ENCODE measurements around the gene TBCCD1. TPM values are rescaled to one million over a fixed set of nuclear protein-coding genes. Genes with fewer than 3 reads are reported as not detected.
"Not testable (repeated sequence)": the region's sequence is repeated elsewhere in the genome, so short reads cannot be mapped to it uniquely, and the experiment has no call there.

The TBCCD1 gene
- total RNA-seq, 1 donor from 2014 or later: 7.8 TPM

DNA sequence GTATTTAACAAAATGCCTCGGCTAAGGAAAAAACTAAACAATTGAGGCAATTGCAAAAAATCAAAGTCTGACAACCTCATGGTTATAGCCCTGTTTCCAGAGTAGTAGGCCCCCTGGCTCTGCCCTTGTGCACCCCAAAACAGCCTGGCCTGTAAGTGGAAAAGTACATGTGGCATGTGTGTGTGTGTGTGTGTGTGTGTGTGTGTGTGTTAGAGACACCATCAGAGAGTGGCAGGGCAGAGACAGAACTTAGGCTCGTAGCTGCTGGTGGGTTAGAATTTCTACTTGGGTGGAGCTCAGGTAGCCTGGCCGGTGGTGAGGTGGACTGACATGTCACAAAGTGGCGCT is 31.6 kb upstream of the TBCCD1 start:
- no peak for DNase-seq (ENCODE audit: low spot score)
- intact Hi-C loops (cut with DNase I): no loop called here

DNA sequence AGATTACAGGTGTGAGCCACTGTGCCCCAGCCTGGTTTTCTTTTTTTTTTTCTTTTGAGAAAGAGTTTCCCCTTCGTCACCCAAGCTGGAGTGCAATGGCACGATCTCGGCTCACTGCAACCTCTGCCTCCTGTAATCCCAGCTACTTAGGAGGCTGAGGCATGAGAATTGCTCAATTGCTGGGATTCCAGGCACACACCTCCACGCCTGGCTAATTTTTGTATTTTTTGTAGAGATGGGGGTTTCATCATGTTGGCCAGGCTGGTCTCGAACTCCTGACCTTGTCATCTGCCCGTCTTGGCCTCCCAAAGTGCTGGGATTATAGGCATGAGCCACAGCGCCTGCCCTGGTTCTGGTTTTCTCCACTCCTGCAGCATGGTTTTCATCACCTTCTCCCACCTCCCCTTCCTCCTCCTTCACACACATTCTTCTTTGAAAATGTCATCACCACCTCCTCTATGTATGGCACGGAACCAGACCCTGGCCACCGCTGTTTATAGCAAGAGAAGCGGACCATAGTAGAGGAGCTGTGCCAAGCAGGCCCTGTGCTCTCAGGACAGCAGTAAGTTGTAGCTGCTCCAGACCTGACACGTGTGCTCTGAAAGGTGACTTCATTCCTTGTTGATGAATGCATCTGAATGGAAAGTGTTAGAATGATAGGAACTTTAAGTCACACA is 31.1 kb upstream of the TBCCD1 start:
- intact Hi-C loops (cut with DNase I): no loop called here
- peak; percentile 83 for DNase-seq (ENCODE audit: low spot score)

DNA sequence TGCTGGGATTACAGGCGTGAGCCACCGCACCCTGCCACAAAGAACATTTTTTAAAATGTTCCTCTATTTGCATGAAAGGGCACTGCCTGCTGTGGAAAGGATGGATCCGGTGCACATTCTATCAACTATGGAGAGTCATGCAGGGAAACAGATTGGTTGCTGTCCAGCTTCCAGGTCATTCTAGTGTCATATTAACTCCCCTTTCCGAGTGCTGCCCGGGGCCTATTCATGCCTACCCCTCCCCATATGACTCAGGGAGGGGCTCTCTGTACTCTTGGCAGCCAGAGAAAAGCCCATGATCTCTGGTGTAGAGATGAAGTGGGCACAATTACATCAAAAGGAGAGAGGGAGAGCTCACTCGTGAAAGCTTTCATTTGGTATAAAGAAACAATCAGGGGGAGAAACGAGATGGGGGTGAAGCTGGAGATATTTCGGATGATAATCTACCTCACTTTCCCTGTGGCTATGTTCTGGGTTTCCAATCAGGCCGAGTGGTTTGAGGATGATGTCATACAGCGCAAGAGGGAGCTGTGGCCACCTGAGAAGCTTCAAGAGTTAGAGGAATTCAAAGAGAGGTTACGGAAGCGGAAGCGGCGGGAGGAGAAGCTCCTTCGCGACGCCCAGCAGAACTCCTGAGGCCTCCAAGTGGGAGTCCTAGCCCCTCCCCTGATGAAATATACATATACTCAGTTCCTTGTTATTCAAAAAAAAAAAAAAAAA is 29.6 kb upstream of the TBCCD1 start:
- no peak for DNase-seq (ENCODE audit: low spot score)
- intact Hi-C loops (cut with DNase I): no loop called here

DNA sequence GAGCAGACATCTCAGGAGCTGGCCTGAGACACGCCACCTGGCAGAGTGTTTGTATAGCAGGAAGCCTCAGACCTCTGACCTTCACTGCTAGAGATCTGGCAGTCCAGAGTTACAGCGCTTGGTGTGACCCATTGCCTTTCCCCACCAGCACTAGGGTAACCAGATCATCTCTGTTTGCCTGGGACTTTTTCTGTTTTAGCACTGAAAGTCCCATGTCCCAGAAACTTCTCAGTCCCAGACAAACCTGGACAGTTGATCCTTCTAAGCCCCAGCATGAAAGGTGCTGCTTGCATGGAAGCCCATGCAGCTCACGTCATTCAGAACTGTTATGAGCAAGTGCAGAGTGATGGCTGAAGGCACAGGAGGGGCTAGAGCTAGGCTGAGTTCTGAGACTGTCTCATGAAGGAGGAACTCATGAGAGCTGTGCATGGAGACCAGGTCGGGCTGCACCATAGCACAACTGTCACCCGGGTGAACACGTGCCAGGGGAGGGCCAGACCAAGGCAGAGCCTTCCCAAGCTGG is 27.5 kb upstream of the TBCCD1 start:
- intact Hi-C loops (cut with DNase I): no loop called here
- no peak for DNase-seq (ENCODE audit: low spot score)

DNA sequence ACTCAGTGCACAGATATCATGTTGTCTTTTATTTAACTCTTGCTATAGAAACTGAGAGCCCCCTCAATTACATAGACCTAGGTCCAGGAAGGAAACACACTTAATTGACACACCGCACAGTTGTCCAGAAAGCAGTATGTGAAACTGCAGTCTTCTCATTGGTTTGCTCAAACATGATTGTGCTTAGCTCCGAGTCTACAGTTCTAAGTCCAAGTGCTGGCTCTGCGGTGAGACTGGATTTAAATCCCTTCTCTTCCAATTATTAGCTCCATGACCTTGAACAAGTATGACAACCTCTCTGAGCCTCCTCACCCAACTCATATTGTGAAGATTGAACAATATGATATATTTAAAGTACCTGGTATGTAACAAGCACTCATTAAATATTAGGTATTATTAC is 26.7 kb upstream of the TBCCD1 start:
- no peak for DNase-seq (ENCODE audit: low spot score)
- intact Hi-C loops (cut with DNase I): no loop called here

DNA sequence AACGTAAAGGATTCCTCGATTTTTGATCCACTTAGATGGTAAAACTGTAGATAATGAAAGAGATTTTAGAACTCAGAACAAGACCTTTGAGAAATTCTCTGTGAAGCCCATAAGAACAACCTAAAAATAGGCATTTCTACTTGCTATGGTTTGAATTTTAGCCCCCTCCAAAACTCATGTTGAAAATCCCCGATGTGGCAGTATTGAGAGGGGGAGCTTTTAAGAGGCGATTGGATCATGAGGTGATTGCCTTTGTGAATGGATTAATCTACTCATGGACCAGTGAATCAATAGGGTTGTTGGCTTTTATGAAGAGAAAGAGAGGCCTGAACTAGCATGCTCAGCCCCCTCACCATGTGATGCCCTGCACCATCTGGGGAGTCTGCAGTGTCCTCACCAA is 25.5 kb upstream of the TBCCD1 start:
- DNase-seq (ENCODE audit: low spot score): no peak
- intact Hi-C loops (cut with DNase I): no loop called here

DNA sequence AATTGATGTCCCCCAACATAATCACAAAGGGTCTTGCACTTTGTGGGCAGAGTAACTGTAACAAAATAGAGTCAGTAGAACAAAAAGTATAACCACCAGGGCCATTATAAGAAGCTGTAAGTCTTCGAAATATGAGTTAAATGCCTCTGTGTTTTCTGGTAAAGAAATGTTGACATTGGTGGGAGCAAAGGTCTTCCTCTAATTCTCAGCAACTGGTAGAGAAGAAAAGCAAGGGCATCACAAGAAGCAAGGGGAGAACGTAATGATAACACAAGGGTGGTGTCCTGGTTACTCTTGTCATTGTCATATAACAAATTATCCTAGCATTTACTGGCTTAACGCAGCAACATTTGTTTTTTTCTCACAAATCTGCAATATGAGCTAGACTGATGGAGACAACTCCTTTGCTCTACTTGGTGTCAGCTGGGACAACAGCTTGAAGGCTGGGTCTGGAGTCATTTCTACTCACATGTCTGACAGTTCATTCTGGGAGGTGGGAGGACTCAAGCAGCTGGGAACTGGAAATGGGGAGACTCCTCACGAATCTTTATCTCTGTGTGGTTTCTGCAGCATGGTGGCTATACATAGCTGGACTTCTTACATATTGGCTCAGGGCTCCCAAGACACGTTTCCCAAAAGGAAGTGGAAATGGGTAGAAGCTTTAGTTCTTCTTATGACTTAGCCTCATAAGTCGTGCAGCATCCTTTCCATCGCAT is 23.6 kb upstream of the TBCCD1 start:
- DNase-seq (ENCODE audit: low spot score): no peak

DNA sequence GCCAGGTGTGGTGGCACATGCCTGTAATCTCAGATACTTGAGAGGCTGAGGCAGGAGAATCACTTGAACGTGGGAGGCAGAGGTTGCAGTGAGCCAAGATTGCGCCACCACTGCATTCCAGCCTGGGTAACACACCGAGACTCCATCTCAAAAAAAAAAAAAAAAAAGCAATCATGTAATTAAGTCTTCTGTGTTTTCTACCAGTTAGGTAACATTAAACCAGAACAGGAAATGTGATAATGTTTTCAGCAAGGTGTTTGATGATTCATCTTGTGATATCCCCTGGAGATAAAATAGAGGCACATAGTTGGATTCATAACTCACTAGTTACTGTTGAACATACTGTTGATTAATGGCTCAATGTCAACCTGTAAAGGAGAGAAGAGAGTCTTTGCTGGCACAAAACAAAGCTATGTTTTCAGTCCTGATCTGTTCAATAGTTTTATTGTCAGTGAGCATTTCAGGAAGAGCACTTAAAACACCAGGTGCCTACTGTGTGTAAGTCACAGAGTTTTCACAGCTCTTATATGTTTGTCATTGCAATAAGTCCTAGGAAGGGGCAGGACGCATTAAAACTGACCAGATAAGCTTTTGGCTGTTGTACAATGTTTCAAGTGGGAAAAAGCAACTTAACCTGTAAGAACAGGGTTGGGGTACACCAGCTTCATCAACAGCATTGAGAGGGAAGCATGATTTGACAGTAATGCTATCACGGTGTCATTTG is 22.9 kb upstream of the TBCCD1 start:
- intact Hi-C loops (cut with DNase I): no loop called here
- DNase-seq (ENCODE audit: low spot score): no peak

More for the DNA sequence above, 23.6 kb upstream of the TBCCD1 start:
- intact Hi-C loops (cut with DNase I): no loop called here

DNA sequence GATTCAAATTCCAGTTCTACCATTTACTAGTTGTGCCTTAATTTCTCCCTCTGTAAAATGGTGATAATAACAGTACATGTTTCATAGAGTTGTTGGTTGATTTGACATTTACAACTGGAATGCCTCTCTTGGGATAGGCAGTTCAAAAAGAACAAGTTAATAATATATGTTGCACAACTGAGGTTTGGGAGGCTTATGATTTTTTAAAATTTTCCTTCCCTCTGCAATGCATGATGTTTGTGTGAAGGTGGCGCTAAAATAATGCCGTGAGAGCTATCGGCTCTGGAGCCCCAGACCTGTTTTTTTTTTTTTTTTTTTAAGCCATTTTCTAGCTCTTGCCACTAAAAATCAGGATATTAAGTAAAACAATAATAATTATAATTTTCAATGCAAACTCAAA is 22.0 kb upstream of the TBCCD1 start:
- DNase-seq (ENCODE audit: low spot score): no peak
- intact Hi-C loops (cut with DNase I): no loop called here

DNA sequence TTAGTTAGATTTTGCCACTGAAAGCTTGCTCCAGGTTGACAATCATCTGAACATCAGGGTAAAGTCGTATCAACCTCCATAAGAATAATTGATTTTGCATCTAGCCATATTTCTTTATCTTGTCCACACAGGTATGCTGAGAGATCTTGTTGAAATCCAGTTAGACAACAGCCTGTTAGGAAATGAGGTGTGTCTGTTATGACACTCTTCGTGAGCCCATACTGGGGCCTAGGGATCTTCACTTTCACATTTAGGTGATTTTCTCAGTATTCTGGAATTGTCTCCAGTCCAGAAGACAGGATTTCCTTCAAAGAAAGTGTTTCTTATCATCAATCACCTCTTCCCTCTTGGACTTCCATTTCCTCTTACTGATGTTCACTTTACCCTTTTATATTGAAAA is 21.5 kb upstream of the TBCCD1 start:
- no peak for DNase-seq (ENCODE audit: low spot score)
- intact Hi-C loops (cut with DNase I): no loop called here

DNA sequence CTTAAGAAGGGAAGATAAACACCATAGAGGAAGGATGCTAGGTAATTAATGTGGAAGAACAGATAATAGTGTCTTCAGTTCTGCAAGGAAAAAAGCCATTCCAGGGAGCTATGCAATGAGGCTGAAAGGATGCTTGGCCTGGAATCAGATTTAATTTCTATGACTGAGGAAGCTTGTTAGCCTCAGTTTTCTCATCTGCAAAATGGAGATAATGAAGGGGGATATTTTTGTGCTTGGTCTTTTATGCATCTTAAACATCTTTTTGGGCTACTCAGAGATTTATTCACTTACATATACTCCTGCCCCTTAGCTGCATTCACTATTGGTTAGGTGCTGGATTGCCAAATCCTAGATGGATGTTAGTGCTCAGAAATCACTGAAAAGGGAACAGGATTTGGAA is 20.0 kb upstream of the TBCCD1 start:
- intact Hi-C loops (cut with DNase I): no loop called here
- DNase-seq (ENCODE audit: low spot score): no peak

DNA sequence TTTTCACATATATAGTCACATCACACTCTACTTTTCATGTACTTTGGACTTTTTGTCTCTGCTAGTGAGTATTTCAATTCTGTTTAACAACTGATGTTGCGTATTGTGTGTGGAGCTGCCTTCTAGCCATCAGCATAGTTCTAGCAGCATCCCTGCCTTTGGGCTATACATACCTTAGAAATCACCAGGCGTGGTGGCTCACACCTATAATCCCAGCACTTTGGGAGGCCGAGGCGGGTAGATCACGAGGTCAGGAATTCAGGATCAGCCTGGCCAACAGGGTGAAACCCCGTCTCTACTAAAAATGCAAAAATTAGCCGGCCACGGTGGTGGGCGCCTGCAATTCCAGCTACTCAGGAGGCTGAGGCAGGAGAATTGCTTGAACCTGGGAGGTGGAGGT is 19.1 kb upstream of the TBCCD1 start:
- DNase-seq (ENCODE audit: low spot score); intact Hi-C loops (cut with DNase I): not testable (repeated sequence)

DNA sequence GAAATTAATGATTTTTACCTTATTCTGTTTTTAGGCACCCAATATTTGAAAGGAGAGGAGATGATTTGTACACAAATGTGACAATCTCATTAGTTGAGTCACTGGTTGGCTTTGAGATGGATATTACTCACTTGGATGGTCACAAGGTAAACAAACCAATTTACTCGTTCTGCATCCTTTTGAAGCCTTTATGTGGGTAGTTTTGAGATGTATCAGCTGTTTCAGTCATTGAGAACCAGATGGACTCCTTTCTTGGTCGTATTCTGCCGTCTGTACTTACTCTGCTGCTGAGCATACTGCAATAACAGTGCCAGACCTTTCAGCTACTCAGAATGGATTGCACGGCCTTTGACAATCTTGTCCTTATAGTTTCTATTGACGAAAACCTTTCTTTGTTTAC is 16.7 kb upstream of the TBCCD1 start:
- intact Hi-C loops (cut with DNase I): no loop called here
- DNase-seq (ENCODE audit: low spot score): no peak

DNA sequence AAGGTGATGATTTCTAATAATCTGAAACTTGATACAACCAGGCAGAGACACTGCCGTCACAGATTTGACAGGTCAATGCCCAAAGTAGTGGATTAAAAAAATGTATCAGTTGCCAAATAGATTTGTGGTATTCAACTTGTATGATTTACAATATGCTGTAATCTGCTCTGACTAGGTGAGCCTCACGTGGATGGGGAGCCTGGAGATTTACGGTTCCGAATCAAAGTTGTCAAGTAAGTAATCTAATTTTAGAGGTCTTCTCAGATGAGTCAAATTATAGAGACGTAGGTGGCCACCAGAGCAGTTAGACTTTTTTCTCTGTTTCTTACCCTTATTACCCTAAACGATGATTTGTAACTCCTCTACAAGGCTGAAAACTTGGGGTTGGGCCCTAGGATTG is 15.4 kb upstream of the TBCCD1 start:
- intact Hi-C loops (cut with DNase I): no loop called here
- no peak for DNase-seq (ENCODE audit: low spot score)

DNA sequence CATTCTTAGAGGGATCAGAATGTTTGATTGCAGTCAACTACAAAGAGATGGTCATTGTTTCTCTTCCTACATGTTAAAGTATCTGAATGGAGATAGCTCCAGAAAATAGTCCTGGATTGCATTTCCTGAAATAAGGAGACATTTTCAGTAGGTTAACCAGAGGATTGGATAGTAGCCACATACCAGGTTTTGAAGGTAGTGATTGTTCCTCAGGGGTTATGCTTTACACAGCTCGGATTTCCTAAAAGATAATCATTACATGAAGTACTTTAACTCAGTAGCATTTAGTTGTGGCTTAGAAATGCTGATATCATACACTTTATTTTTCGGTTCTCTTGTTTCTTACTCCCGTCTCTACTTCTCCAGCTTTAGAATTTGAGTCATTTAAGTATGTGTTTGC is 13.6 kb upstream of the TBCCD1 start:
- DNase-seq (ENCODE audit: low spot score): no peak
- intact Hi-C loops (cut with DNase I): no loop called here

DNA sequence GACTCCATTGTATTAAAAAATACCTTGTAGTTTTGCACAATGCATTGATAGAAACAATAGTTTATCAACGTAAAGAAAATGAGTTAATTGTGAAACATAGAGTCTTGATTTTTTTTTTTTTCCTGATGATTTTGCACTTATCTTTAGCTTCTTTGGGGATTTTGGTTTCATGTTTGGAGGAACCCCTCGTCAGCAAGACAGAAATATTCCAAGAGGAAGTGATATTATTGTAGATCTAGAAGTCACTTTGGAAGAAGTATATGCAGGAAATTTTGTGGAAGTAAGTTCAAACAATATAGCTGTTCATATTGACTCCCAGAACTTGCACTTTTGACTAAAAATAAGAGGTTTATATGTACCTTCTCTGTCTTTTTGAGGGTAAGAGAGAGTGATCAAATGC is 10.4 kb upstream of the TBCCD1 start:
- intact Hi-C loops (cut with DNase I): no loop called here
- no peak for DNase-seq (ENCODE audit: low spot score)

DNA sequence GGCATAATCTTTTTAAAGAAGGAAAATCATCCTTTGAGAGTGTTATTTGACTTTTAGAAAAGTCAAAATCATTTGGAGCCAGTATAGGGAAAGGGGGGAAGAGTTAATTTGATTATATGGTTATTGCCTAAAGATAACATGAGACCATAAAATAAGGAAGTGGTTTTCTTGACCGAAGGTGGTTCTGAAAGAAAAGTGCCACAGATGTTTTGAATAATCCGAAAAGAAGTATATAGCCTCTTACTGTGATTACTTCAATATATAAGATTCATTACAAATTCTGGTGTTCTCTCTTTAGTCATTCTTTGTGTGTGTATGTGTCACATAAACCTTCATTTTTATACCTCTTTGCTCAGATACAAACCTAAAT is 4.5 kb upstream of the TBCCD1 start:
- intact Hi-C loops (cut with DNase I): loop anchor here (2.0 kb wide), 1 partner anchor 211 kb away; the partner anchor contains the start of gene EIF4A2

DNA sequence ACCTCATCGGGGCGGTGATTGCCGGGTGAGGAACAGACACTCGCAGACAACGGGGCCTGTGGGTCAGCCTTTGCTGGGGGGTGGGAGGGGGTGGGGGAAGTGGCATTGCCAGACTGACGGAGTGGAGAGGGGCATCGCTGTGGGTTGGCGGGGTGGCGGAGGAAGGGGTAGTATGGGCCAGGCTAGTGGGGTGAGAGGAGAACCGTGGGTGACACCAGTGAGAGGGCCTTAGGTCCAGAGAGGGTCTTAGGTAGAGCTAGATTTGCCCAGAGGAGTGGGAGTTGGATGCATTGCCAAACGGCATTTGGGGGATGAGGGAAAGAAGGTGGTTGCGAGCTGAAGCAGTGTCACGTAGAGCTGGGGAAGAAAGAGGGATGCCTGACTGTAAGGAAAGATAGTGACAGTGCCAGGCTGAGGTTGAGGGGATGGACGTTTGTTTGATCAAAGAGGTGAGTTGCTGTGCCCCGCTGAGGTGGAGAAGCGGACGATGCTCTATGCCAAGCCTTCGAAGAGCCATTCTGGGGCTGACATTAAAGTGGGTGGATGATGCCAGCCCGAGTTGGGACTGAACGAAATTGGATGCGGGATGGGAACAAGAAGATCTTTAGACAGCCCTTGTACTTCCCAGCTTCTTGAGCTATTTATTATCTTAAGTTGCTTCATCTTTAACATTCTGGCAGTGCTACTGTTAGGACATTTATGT is 4.0 kb upstream of the TBCCD1 start:
- DNase-seq (ENCODE audit: low spot score): no peak
- intact Hi-C loops (cut with DNase I): loop anchor here (2.0 kb wide), 1 partner anchor 212 kb away; the partner anchor contains the start of gene EIF4A2

More for the DNA sequence above, 4.5 kb upstream of the TBCCD1 start:
- no peak for DNase-seq (ENCODE audit: low spot score)
